HUES48 (cell line): ENCODE measurements around the gene M6PR.
"Not testable (repeated sequence)": the region's sequence is repeated elsewhere in the genome, so short reads cannot be mapped to it uniquely, and the experiment has no call there.

Experiments
- H3K27ac ChIP-seq: one replicate; pipeline ENCODE4 v1.7.0; 2013; ENCODE audit warnings: low read depth, low read length, inconsistent platforms
- H3K27me3 ChIP-seq: 2 replicates; pipeline ENCODE4 v1.6.1; 2013; ENCODE audit warnings: mild to moderate bottlenecking, low read length; ENCODE audit not compliant: control insufficient read depth, insufficient read depth
- H3K36me3 ChIP-seq: 2 replicates; pipeline ENCODE4 v1.6.1; 2013; ENCODE audit warnings: low read length; ENCODE audit not compliant: control insufficient read depth, insufficient read depth
- H3K4me1 ChIP-seq: 2 replicates; pipeline ENCODE4 v1.6.1; 2013; ENCODE audit warnings: mild to moderate bottlenecking, low read length; ENCODE audit not compliant: control insufficient read depth, insufficient read depth
- H3K4me3 ChIP-seq: 2 replicates; pipeline ENCODE4 v1.5.1; 2013; ENCODE audit warnings: mild to moderate bottlenecking, low read depth, low read length
- H3K9ac ChIP-seq: 2 replicates; pipeline ENCODE4 v1.6.1; 2013; ENCODE audit warnings: mild to moderate bottlenecking, low read depth, low read length, moderate library complexity
- H3K9me3 ChIP-seq: 2 replicates; pipeline ENCODE4 v1.6.1; 2013; ENCODE audit warnings: low read length; ENCODE audit not compliant: control insufficient read depth, insufficient read depth

The M6PR gene

DNA sequence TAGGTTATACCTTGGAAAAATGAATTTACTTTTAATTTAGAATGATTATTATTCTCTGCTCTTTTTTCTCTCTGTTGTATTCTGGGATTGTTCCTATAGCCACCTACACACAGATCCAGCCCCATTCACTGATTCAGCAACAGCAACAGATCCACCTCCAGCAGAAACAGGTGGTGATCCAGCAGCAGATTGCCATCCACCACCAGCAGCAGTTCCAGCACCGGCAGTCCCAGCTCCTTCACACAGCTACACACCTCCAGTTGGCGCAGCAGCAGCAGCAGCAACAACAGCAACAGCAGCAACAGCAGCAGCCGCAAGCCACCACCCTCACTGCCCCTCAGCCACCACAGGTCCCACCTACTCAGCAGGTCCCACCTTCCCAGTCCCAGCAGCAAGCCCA is 17.0 kb downstream of the M6PR start:
- H3K27ac ChIP-seq, H3K4me3 ChIP-seq, H3K9ac ChIP-seq, H3K4me1 ChIP-seq, H3K27me3 ChIP-seq, H3K9me3 ChIP-seq: not testable (repeated sequence)
- peaks cover 93% of the 10 kb centered on the region for H3K36me3 ChIP-seq

DNA sequence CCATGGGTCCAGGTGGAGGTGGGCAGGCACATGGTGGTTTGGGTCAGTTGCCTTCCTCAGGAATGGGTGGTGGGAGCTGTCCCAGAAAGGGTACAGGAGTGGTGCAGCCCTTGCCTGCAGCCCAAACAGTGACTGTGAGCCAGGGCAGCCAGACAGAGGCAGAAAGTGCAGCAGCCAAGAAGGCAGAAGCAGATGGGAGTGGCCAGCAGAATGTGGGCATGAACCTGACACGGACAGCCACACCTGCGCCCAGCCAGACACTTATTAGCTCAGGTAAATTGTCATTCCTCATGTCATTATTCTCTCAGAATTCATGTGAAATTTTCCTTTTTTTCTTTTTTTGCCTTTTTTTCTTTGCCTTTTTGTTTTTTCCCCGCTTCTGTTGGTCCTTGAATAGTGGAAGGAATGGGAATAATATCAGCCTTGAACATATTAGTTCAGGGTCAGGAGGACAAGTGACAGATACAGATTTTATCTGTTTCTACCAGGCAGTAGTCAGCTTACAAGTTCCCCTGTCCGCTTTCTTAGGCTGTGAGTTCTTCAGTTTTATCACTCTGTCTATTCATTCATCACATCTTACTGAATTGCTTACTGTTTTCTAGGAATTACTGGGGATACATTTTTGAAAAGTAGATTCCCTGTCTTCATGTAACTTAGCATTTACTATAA is 18.7 kb downstream of the M6PR start:
- H3K36me3 ChIP-seq, result peaks cover 92% of the 10 kb centered on the region
- H3K9ac ChIP-seq, H3K27ac ChIP-seq: not testable (repeated sequence)

DNA sequence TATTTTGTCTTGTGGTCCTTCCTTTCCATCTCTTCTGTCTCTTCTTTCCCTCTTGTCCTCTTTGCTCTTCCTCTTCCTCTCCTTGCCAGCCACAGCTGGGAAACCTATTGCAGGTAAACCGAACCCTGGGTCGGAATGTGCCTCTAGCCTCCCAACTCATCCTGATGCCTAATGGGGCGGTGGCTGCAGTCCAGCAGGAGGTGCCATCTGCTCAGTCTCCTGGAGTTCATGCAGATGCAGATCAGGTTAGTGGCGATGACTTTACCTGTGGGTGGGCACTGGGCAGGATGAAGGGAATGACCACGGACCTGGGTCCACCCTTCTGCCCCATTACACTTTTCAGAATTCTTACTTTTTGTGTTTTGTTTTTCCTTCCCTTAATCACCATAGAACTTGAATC is 26.9 kb downstream of the M6PR start:
- Histone ChIP-seq H3K4me3 (no peak overlapping the region), H3K27ac (no peak overlapping the region), H3K4me1 (peaks cover 11% of the 10 kb centered on the region; the same call in 1 of the 2 replicates), H3K9ac (no peak overlapping the region), H3K27me3 (no peaks in the 10 kb centered on the region), H3K9me3 (no peaks in the 10 kb centered on the region), H3K36me3 (peaks cover 98% of the 10 kb centered on the region)

More for the DNA sequence above, 18.7 kb downstream of the M6PR start:
- H3K27me3 ChIP-seq, H3K9me3 ChIP-seq, H3K4me1 ChIP-seq, H3K4me3 ChIP-seq: not testable (repeated sequence)

DNA sequence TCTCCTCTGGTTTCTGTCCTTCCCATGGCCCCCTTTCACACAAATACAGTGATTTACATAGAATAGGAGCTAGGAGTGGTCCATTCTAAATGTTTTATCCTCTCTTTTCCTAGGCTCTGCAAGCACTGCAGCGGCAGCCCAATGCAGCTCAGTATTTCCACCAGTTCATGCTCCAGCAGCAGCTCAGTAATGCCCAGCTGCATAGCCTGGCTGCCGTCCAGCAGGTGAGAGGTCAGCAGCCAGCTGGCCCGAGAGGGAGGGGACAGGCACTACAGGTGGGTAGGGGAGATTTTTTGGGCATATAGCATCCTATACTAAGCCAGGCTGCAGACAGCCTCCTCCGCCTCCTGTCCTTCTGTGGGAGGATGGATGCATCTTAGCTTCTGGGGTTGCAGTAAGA is 29.8 kb downstream of the M6PR start:
- Histone ChIP-seq H3K4me1 (peaks cover 19% of the 10 kb centered on the region), H3K36me3 (peaks cover 86% of the 10 kb centered on the region)
- H3K9ac ChIP-seq, H3K4me3 ChIP-seq, H3K27ac ChIP-seq, H3K9me3 ChIP-seq, H3K27me3 ChIP-seq: not testable (repeated sequence)

DNA sequence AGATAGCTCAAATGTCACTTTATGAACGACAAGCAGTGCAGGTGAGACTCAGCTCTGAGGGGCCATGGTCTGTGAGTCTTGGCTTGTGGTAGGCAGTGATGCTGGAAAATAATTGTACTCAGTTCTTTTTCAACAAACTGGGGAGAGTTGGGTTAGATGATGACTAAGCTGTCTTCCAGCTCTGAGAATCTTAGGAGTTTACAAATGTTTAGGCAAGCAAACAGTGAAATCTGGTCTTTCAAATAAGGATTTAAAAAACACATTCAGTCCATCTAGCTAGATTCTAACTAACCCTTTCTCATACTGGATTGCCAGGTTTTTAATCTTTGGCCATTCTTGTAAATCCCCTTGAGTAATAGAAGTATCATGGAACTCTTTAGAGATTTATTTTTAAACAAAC is 31.7 kb downstream of the M6PR start:
- H3K9me3 ChIP-seq, result no peaks in the 10 kb centered on the region
- peaks cover 69% of the 10 kb centered on the region for H3K36me3 ChIP-seq
- H3K9ac ChIP-seq, result peak overlapping the region; percentile 29; the same call in 1 of the 2 replicates
- H3K4me1 ChIP-seq, result peaks cover 29% of the 10 kb centered on the region
- H3K27me3 ChIP-seq, result no peaks in the 10 kb centered on the region
- peak overlapping the region; percentile 99 for H3K4me3 ChIP-seq
- no peak overlapping the region for H3K27ac ChIP-seq

DNA sequence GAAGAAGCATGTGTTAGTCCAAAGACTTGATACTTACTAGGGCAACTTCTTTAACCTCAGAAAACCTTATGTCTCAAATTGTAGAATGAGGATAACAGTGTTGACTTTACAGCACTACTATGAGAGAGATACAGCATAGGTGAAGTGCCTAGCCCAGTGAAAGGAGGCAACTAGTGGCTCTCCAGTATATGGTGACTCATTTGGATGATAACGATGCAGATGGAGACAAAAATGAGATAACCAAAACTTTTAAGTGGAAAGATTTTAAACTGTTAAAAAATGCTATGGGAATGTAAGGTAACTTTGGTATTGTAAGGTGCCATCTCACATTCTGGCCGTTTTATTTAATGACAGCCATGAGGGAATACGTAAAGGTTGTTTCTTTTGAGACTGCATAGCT is 32.4 kb downstream of the M6PR start:
- no peak overlapping the region for H3K27ac ChIP-seq
- H3K27me3 ChIP-seq, result no peaks in the 10 kb centered on the region
- peak overlapping the region; percentile 99 for H3K4me3 ChIP-seq
- H3K36me3 ChIP-seq, result peaks cover 61% of the 10 kb centered on the region
- peaks cover 36% of the 10 kb centered on the region for H3K4me1 ChIP-seq
- H3K9ac ChIP-seq, result peak overlapping the region; percentile 87; the same call in 1 of the 2 replicates
- H3K9me3 ChIP-seq, result no peaks in the 10 kb centered on the region

DNA sequence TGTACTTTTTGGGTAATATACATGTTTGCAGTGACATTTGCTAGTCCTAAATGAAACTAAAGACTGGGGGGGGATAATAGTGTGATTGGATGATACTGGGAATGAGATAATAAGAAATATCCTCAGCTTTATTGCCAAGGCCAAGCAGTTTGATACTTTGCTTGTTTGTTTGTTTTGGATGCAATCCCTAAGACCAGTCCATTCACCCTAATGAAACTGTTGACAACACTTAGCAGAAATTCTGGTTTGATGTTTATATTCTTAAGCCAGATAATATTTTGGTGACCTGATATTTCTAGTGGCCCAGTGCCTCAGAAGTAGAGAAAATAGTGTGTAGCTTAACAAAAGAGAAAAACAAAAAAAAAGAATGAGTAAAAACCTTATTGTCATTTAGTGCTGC is 33.3 kb downstream of the M6PR start:
- Histone ChIP-seq H3K9ac (peak overlapping the region; percentile 87), H3K27me3 (no peaks in the 10 kb centered on the region), H3K4me3 (peak overlapping the region; percentile 99), H3K27ac (no peak overlapping the region), H3K4me1 (peaks cover 43% of the 10 kb centered on the region), H3K9me3 (no peaks in the 10 kb centered on the region), H3K36me3 (peaks cover 53% of the 10 kb centered on the region)

DNA sequence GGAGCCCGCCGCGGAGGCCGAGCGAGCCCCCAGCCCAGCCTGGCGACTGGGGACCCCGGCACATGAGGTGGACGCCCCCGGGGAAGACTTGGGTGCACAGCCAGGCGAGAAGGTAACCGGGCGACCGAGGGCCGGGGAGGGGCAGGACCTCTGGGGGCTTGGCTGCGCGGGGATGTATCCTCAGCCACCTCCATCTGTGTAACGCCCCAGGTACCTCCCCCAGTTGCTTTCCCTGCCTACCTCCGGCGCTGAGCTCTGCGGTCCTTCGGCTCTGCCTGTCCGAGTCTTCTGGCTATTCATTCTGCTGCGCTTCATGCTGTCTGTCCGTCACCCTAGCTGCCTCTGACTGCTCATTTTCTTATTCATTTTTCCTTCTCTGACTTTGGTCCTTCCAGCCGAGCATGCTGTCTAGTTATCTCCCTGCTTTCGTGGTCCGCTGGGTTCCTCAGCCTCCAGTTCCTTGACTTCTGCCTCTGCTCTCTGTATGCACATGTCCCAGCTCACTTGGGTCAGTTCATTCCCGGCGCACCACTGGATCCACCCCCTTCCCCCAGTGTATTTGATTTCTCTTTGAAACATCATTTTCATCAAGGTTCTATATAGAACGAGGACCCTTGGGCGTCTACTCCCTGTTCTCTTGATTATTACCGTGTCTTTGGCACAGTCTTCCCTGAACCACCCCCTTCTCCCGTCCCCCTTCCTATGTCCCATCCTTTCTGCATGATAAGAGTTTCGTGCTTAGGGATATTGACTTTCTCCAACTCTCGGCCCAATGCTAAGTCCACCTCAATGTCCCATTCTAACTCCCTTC is 34.5 kb downstream of the M6PR start:
- Histone ChIP-seq H3K9me3 (no peaks in the 10 kb centered on the region), H3K27ac (peak overlapping the region; percentile 66), H3K4me1 (peaks cover 55% of the 10 kb centered on the region), H3K27me3 (no peaks in the 10 kb centered on the region), H3K9ac (peak overlapping the region; percentile 87), H3K4me3 (peak overlapping the region; percentile 99), H3K36me3 (peaks cover 41% of the 10 kb centered on the region)

DNA sequence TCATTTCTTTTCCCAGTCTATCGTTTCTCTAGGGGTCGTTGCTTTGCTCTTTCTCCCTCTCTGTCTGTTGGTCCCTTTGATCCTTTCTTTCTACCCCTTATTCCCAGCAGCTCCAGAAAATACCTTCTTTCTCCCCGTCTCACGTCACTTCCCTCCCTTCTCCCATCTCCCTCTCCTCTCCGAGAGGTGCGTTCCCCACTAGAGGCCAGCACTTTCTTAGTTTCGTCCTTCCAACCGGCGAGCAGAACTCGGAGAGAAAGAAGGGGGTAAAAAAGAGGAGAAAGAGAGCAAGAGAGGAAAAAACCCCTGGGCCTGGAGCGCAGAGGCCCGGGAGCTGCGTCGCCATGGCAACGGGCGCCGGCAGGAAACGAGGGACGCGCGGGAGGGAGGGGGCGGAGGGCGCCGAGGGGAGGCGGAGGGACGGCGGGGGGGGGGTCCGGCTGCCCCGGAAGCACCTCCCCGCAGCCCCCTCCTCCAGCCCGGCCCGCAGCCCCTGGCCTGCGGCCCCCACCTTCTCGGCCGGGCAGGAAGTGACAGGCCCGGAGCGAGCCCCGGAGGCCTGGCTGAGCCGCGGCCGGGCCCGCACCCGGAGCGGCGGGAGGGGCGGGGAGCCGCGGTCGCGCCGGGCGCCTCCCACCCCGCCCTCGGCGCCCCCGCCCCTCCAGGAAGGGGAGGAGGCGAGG is 35.3 kb downstream of the M6PR start, which contains the start of gene PHC1:
TSS of gene PHC1 (plus strand) at position 477 of the 683 bp plus-strand sequence. CDS start 3,169 bp downstream, outside the sequence.
- not testable (repeated sequence) for H3K9me3 ChIP-seq, H3K27me3 ChIP-seq
- peak within 1 kb of the TSS; percentile 88 for H3K9ac ChIP-seq
- H3K4me3 ChIP-seq, result peak within 1 kb of the TSS; percentile 99
- H3K27ac ChIP-seq, result peak within 1 kb of the TSS; percentile 98
- peaks cover 59% of the 10 kb centered on the region for H3K4me1 ChIP-seq
- H3K36me3 ChIP-seq, result peaks cover 33% of the 10 kb centered on the region

DNA sequence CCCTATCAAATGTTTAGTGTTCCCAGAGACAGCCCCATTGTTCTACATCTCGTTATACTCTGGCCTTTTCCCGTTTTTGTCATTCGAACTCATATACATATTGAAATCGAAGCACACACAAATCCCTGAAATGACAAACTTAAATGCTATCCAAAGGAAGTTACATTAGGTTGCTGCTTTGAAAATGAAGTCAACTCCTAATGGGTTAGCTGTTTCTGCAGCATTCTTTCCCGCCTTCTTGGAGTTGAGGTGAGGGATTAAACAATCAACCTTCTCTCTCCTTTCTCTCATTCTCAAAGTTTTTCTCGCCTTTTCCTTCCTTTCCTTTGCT is 35.8 kb downstream of the M6PR start:
- Histone ChIP-seq H3K36me3 (peaks cover 28% of the 10 kb centered on the region), H3K4me1 (peaks cover 57% of the 10 kb centered on the region), H3K9me3 (no peaks in the 10 kb centered on the region), H3K9ac (peak overlapping the region; percentile 88), H3K4me3 (peak overlapping the region; percentile 69), H3K27ac (peak overlapping the region; percentile 98), H3K27me3 (no peaks in the 10 kb centered on the region)

DNA sequence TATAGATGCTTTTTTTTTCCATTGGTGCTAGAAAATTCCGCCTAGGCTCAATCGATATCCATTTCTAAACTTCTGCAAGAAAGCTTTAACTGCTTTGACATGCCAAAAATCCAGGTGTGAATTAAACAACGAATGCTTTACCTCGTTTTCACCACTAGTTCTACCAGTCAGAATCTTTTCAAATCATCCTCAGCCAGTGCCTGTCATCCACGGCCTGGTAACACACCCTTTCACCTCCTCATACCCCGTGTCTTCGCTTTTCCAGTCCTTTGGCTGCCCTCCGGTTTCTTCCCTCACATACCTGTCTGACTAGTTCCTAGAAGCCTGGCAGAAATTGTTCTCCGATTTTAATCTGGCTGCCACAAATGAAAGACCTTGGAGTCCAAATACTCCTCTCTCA is 36.5 kb downstream of the M6PR start:
- H3K9me3 ChIP-seq, result no peaks in the 10 kb centered on the region
- H3K9ac ChIP-seq, result peak overlapping the region; percentile 88
- peaks cover 21% of the 10 kb centered on the region for H3K36me3 ChIP-seq
- H3K27me3 ChIP-seq, result no peaks in the 10 kb centered on the region
- peak overlapping the region; percentile 69 for H3K4me3 ChIP-seq
- H3K4me1 ChIP-seq, result peaks cover 51% of the 10 kb centered on the region
- peak overlapping the region; percentile 98 for H3K27ac ChIP-seq
